CD14-positive monocyte (primary cell): ENCODE results near the gene MEIS2. TPM values are rescaled to one million over a fixed set of nuclear protein-coding genes. Genes with fewer than 3 reads are reported as not detected.

Source experiments
- DNase-seq, 3 donors: peaks; one replicate each; pipeline ENCODE4 v3.0.0-alpha.2; 2011 to 2022
- H2AFZ ChIP-seq: 2 replicates; pipeline ENCODE4 v1.6.0; 2012; ENCODE audit warnings: mild to moderate bottlenecking, low read depth, low read length, inconsistent platforms; ENCODE audit not compliant: insufficient read depth, poor library complexity, severe bottlenecking
- H3K27ac ChIP-seq, 2 donors: 1 replicate in 1 of 2; 2 replicates in 1 of 2; pipeline ENCODE4 v1.5.1; 2012 to 2013; ENCODE audit warnings: low read length in 2 of 2, control low read depth in 1 of 2, inconsistent platforms in 1 of 2, low read depth in 1 of 2, mild to moderate bottlenecking in 1 of 2
- H3K27me3 ChIP-seq, 2 donors: one replicate each; pipeline versions ENCODE4 v1.6.0 to v1.6.1; 2011 to 2013; ENCODE audit warnings: low read length in 2 of 2; ENCODE audit not compliant: control insufficient read depth in 2 of 2, insufficient read depth in 2 of 2
- H3K36me3 ChIP-seq, 2 donors: replicated peaks in 1 of 2; 1 replicate in 1 of 2; 2 replicates in 1 of 2; pipeline versions ENCODE4 v1.5.1 to v1.6.1; 2012 to 2013; ENCODE audit warnings: low read length in 2 of 2, control low read depth in 1 of 2, inconsistent platforms in 1 of 2, mild to moderate bottlenecking in 1 of 2; ENCODE audit not compliant: insufficient read depth in 2 of 2, control insufficient read depth in 1 of 2
- H3K4me1 ChIP-seq, 2 donors: 1 replicate in 1 of 2; 2 replicates in 1 of 2; pipeline versions ENCODE4 v1.5.1 to v1.6.1; 2012 to 2013; ENCODE audit warnings: low read length in 2 of 2, control low read depth in 1 of 2, inconsistent platforms in 1 of 2, mild to moderate bottlenecking in 1 of 2, moderate library complexity in 1 of 2; ENCODE audit not compliant: insufficient read depth in 2 of 2, control insufficient read depth in 1 of 2
- H3K4me2 ChIP-seq: replicated peaks from 2 replicates; pipeline ENCODE3; 2012; ENCODE audit warnings: low read length, moderate library complexity, mild to moderate bottlenecking; ENCODE audit not compliant: poor library complexity, severe bottlenecking; ENCODE audit errors: extremely low read depth
- H3K4me3 ChIP-seq, 3 experiments: fragments of 200-600 bp in 1 of 3; sonication (generic) in 1 of 3; replicated peaks in 1 of 3; 1 replicate in 2 of 3; 2 replicates in 1 of 3; pipeline ENCODE4 v1.5.1; 2011 to 2013; ENCODE audit warnings: low read length in 3 of 3, mild to moderate bottlenecking in 3 of 3, control low read depth in 2 of 3, low read depth in 2 of 3, inconsistent platforms in 1 of 3, moderate library complexity in 1 of 3
- H3K79me2 ChIP-seq: 2 replicates; pipeline ENCODE4 v1.6.0; 2012; ENCODE audit warnings: mild to moderate bottlenecking, control low read depth, inconsistent platforms, low read length, moderate library complexity; ENCODE audit not compliant: insufficient read depth
- H3K9ac ChIP-seq: 2 replicates; pipeline ENCODE4 v1.6.0; 2017; ENCODE audit warnings: low read length, mild to moderate bottlenecking; ENCODE audit not compliant: insufficient read depth, poor library complexity, severe bottlenecking
- H3K9me3 ChIP-seq, 2 donors: replicated peaks in 1 of 2; 1 replicate in 1 of 2; 2 replicates in 1 of 2; pipeline versions ENCODE4 v1.5.1 to v1.6.1; 2012 to 2013; ENCODE audit warnings: low read length in 2 of 2, control low read depth in 1 of 2; ENCODE audit not compliant: control insufficient read depth in 1 of 2, insufficient read depth in 1 of 2
- H4K20me1 ChIP-seq: 2 replicates; pipeline ENCODE4 v1.6.0; 2012; ENCODE audit warnings: mild to moderate bottlenecking, low read length, control low read depth, moderate library complexity; ENCODE audit not compliant: insufficient read depth
- H3K27ac Mint-ChIP-seq, 7 donors: one replicate each; pipeline ENCODE4 v1.8.0; 2020; ENCODE audit warnings: mild to moderate bottlenecking in 7 of 7, mixed read lengths in 7 of 7, moderate library complexity in 6 of 7, inconsistent platforms in 2 of 7
- H3K27me3 Mint-ChIP-seq, 3 donors: one replicate each; pipeline ENCODE4 v1.8.0; 2021 to 2022; ENCODE audit warnings: low read depth in 3 of 3, mild to moderate bottlenecking in 3 of 3, mixed read lengths in 3 of 3, moderate library complexity in 3 of 3, inconsistent platforms in 1 of 3
- H3K36me3 Mint-ChIP-seq, 2 donors: one replicate each; pipeline ENCODE4 v1.8.0; 2020; ENCODE audit warnings: mixed read lengths in 2 of 2, inconsistent platforms in 1 of 2, mild to moderate bottlenecking in 1 of 2
- H3K4me1 Mint-ChIP-seq: one replicate; pipeline ENCODE4 v1.8.0; 2020; ENCODE audit warnings: mild to moderate bottlenecking, mixed read lengths
- H3K4me3 Mint-ChIP-seq, 2 donors: one replicate each; pipeline ENCODE4 v1.8.0; 2020; ENCODE audit warnings: mild to moderate bottlenecking in 2 of 2, mixed read lengths in 2 of 2, moderate library complexity in 1 of 2
- H3K9me3 Mint-ChIP-seq, 7 donors: one replicate each; pipeline ENCODE4 v1.8.0; 2020 to 2022; ENCODE audit warnings: mixed read lengths in 7 of 7, mild to moderate bottlenecking in 6 of 7, moderate library complexity in 6 of 7, inconsistent platforms in 2 of 7
- CTCF ChIP-seq: fragments of 200-600 bp; IDR thresholded peaks from one replicate; pipeline ENCODE4 v1.8.0; 2022; ENCODE audit warnings: antibody characterized with exemption, mild to moderate bottlenecking
- WGBS: methylation state at CpG from one replicate; pipeline ENCODE4 v1.1.5; 2013; ENCODE audit warnings: missing lambda C conversion rate; ENCODE audit not compliant: insufficient coverage; 5-methylcytosine and 5-hydroxymethylcytosine counted together
- intact Hi-C, 2 donors: fragments of 100-400 bp; cut with micrococcal nuclease; formaldehyde crosslinking; loops; one replicate each; pipeline versions ENCODE4 v1.15.0 to v1.15.1; 2023
- polyA plus RNA-seq, 3 donors: library from polyadenylated mRNA; depleted of rRNA in 1 of 3; unstranded in 2 of 3; stranded (reverse) in 1 of 3; fragments of 300-500 nt in 2 of 3; fragments of >200 nt in 1 of 3; fragmentation: Illumina TruSeq in 2 of 3; gene quantifications; 1 replicate in 2 of 3; 2 replicates in 1 of 3; pipeline ENCODE4 v1.2.3, GENCODE V29; 2012 to 2021

MEIS2 gene
- polyA plus RNA-seq, 3 donors, result not detected

GRCh38 chr15:37080261-37080921 lies 20.0 kb downstream of the MEIS2 start:
- no peaks in the 10 kb centered on the region for H3K4me1 ChIP-seq
- H3K4me2 ChIP-seq, result no peak overlapping the region
- peaks cover 0 to 4% (median 2%) of the 10 kb centered on the region in 7 donors for H3K9me3 Mint-ChIP-seq
- H2AFZ ChIP-seq, result no peak overlapping the region
- H3K9me3 ChIP-seq, result no peaks in the 10 kb centered on the region
- H3K27me3 Mint-ChIP-seq, result peaks cover 0 to 3% (median under 1%) of the 10 kb centered on the region in 3 donors
- H3K27ac Mint-ChIP-seq, result no peak overlapping the region
- intact Hi-C loops, result no loop called here
- H3K27ac ChIP-seq, result no peak overlapping the region
- no peak for TF ChIP-seq CTCF
- no peaks in the 10 kb centered on the region for H3K27me3 ChIP-seq
- no peaks in the 10 kb centered on the region for H3K36me3 ChIP-seq
- H3K79me2 ChIP-seq, result no peaks in the 10 kb centered on the region
- 92% methylated on average over 2 of the region's 5 CpGs for WGBS
- no peaks in the 10 kb centered on the region for H3K4me1 Mint-ChIP-seq
- no peak overlapping the region for H3K9ac ChIP-seq
- no peaks in the 10 kb centered on the region for H3K36me3 Mint-ChIP-seq
- no peak overlapping the region for H3K4me3 Mint-ChIP-seq
- H4K20me1 ChIP-seq, result no peaks in the 10 kb centered on the region
- DNase-seq, result no peak
- H3K4me3 ChIP-seq, result no peak overlapping the region

DNA sequence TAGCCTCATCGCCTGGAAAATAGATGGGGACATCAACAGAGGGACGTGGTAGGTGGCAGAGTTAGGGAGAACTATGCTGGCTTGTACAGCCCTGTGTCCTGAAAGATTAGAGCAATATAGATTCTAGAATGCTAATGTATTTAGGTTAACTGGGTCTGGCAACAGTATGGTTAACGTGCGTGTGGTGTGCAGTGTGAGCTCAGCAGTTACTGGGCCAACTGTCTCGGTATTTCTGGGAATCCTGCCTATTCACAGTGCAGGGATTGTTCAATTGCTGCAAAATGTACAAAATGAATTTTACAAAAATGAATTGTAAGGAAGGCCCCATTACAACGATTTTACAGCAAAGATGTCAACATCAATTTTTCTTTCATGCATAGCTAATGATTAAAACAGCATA lies 20.6 kb downstream of the MEIS2 start:
- Histone ChIP-seq H3K27me3 (no peaks in the 10 kb centered on the region), H3K9me3 (no peaks in the 10 kb centered on the region), H3K4me1 (no peaks in the 10 kb centered on the region), H2AFZ (no peak overlapping the region), H4K20me1 (no peaks in the 10 kb centered on the region), H3K79me2 (no peaks in the 10 kb centered on the region), H3K4me2 (no peak overlapping the region), H3K4me3 (no peak overlapping the region), H3K36me3 (no peaks in the 10 kb centered on the region), H3K27ac (no peak overlapping the region), H3K9ac (no peak overlapping the region)
- Mint-ChIP-seq H3K4me1 (no peaks in the 10 kb centered on the region), H3K27me3 (peaks cover 0 to 3% (median 1%) of the 10 kb centered on the region in 3 donors), H3K9me3 (peaks cover 0 to 4% (median 2%) of the 10 kb centered on the region in 7 donors), H3K4me3 (no peak overlapping the region), H3K27ac (no peak overlapping the region), H3K36me3 (no peaks in the 10 kb centered on the region)
- WGBS, result 93% methylated on average over 4 of the region's 6 CpGs
- no peak for TF ChIP-seq CTCF
- intact Hi-C loops, result no loop called here
- no peak for DNase-seq
